Pancreas (tissue), 10 donors: ENCODE results near the gene FASTK. TPM values are rescaled to one million over a fixed set of nuclear protein-coding genes. Genes with fewer than 3 reads are reported as not detected.

Experiments
- ATAC-seq, 4 donors: fragments of 200-7000 bp; cut with Tn5 transposase; one replicate each; pipeline versions ENCODE4 v1.8.0 to v1.9.1; 2020; ENCODE audit warnings: mild to moderate bottlenecking in 4 of 4, moderate library complexity in 4 of 4
- DNase-seq, 6 donors: peaks; one replicate each; pipeline ENCODE4 v3.0.0-alpha.2; 2020
- FAIRE-seq: peaks from 2 replicates; lab custom pipeline; 2012; peaks lifted over from hg19 to GRCh38; lab: Jason Lieb, UNC
- H3K27ac ChIP-seq, 4 donors: fragments of 200-600 bp; sonication (generic); 1 replicate in 3 of 4; 2 replicates in 1 of 4; pipeline versions ENCODE4 v1.5.0 to v1.8.0; 2020
- H3K27me3 ChIP-seq, 4 donors: fragments of 200-600 bp; one replicate each; pipeline ENCODE4 v1.8.0; 2021
- H3K36me3 ChIP-seq, 3 donors: fragments of 200-600 bp; sonication (generic) in 1 of 3; one replicate each; pipeline versions ENCODE4 v1.5.0 to v1.8.0; 2020 to 2021
- H3K4me1 ChIP-seq, 3 donors: fragments of 200-600 bp; one replicate each; pipeline ENCODE4 v1.8.0; 2021
- H3K4me3 ChIP-seq, 4 donors: fragments of 200-600 bp; sonication (generic) in 2 of 4; one replicate each; pipeline versions ENCODE4 v1.5.0 to v1.8.0; 2020 to 2021
- H3K9me3 ChIP-seq, 4 donors: fragments of 200-600 bp; one replicate each; pipeline ENCODE4 v1.8.0; 2021
- WGBS, 2 donors: extraction: QIAGEN DNeasy Blood & Tissue Kit; methylation state at CpG; one replicate each; pipeline ENCODE4 v1.1.7; 2013; 5-methylcytosine and 5-hydroxymethylcytosine counted together
- intact Hi-C, 3 donors: fragments of 100-400 bp; cut with DNase I; formaldehyde crosslinking; loops; one replicate each; pipeline versions ENCODE4 v1.11.1 to v1.14.2; 2022
- polyA plus RNA-seq, 2 donors: library from polyadenylated mRNA; stranded (reverse); fragments of 200-250 nt; gene quantifications; one replicate each; pipeline ENCODE4 v1.2.3, GENCODE V29; 2013
- total RNA-seq, 6 donors: library from RNA; stranded (reverse); fragmentation: NEBNext Ultra II Directional in 4 of 6; extraction: Animal tissue kit (Norgen Biotek cat#: 25700) in 4 of 6; gene quantifications; one replicate each; pipeline versions ENCODE4 v1.2.1 to v1.2.4, GENCODE V29; 2021 to 2023
- TF ChIP-seq, protein P1 (sequence below), 4 donors: fragments of 200-600 bp; sonication (generic) in 3 of 4; IDR thresholded peaks; one replicate each; pipeline versions ENCODE4 v1.5.0 to v1.8.0; 2021; ENCODE audit warnings: antibody characterized with exemption in 4 of 4
- donor health status: healthy with polysubstance abuse.
- donor health status: DM: no; HTN: no; CAD: no; lungs with moderate emphysema.
- donor health status: DM: no; HTN: no; CAD: no.
- donor health status: control.
- donor health status: control.
- donor health status: Bipolar disorder and iron deficiency.
- donor health status: DM: yes; HTN: yes; CAD: no.
- donor health status: DM: no; HTN: no; CAD: no.
- donor health status: DM: no; HTN: no; CAD: no.
- donor health status: DM: yes; HTN: yes; CAD: no.

FASTK gene
- total and polyA plus RNA-seq, 8 donors = 23.5 to 265 (median 40.0) TPM

DNA sequence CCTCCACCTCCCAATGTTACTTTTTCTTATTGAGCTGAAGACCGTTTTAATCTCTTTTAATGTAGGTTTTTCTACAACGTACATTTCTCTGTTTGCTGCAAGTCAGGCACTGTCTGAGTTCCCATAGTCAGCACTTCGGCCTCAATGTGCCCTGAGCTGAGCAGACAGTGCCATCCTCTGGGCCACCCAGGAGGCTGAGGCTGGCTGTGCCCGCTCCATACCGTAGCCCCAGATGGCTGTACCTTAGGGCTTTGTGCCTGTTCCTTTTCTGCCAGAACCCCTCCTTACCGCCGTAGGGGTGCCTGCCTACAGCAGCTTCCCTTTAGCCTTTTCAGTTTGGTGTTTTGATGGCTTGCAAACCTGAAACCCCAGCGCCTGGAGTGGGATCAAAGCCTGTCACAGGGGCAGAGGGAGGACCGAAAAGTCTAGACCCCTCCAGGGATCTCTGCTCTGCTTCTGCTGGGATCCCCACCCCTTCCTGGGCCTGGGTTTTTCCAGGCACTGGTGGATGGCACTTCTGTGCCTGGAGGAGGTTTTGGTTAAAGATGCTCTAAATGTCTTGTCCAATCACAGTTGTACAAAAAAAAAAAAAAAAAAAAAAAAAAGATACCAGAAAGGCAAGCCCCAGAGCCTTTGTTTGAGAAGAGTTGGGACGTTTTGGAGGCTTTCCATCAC is 14.7 kb upstream of the FASTK start:
- Histone ChIP-seq H3K4me1 (peaks cover 0 to 8% (median 0%) of the 10 kb centered on the region in 3 donors), H3K9me3 (no peaks in the 10 kb centered on the region), H3K27me3 (no peaks in the 10 kb centered on the region), H3K27ac (no peak overlapping the region), H3K4me3 (no peak overlapping the region), H3K36me3 (no peaks in the 10 kb centered on the region)
- 69 to 71% methylated on average over 10 of the region's 10 CpGs for WGBS, 2 donors
- ATAC-seq (peak in 1 of 4 donors; percentile 24), DNase-seq (no peak), FAIRE-seq (no peak)
- intact Hi-C loops = no loop called here
- TF ChIP-seq, protein P1, sequence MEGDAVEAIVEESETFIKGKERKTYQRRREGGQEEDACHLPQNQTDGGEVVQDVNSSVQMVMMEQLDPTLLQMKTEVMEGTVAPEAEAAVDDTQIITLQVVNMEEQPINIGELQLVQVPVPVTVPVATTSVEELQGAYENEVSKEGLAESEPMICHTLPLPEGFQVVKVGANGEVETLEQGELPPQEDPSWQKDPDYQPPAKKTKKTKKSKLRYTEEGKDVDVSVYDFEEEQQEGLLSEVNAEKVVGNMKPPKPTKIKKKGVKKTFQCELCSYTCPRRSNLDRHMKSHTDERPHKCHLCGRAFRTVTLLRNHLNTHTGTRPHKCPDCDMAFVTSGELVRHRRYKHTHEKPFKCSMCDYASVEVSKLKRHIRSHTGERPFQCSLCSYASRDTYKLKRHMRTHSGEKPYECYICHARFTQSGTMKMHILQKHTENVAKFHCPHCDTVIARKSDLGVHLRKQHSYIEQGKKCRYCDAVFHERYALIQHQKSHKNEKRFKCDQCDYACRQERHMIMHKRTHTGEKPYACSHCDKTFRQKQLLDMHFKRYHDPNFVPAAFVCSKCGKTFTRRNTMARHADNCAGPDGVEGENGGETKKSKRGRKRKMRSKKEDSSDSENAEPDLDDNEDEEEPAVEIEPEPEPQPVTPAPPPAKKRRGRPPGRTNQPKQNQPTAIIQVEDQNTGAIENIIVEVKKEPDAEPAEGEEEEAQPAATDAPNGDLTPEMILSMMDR (IDR thresholded peaks at IDR 0.05) = no peak

DNA sequence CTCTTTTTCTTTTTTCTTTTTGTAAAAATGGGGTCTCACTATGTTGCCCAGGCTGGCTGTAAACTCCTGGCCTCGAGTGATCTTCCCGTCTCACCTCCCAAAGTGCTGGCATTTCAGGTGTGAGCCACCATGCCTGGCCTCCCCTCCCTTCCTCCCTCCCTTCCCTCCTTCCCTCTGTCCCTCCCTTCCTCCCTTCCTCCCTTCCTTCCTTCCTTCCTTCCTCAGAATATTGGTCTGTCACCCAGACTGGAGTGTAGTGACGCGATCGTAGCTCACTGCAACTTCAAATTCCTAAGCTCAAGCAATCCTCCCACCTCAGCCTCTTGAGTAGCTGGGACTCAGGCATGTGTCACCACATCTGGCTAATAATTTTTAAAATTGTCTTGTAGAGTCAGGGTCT is 14.1 kb upstream of the FASTK start:
- H3K27me3 ChIP-seq = no peaks in the 10 kb centered on the region
- FAIRE-seq (no peak), DNase-seq (no peak), ATAC-seq (no peak)
- no peak overlapping the region for H3K27ac ChIP-seq
- no peaks in the 10 kb centered on the region for H3K36me3 ChIP-seq
- intact Hi-C loops = no loop called here
- peaks cover 0 to 14% (median 0%) of the 10 kb centered on the region in 3 donors for H3K4me1 ChIP-seq
- TF ChIP-seq, protein P1 (IDR thresholded peaks at IDR 0.05) = no peak
- no peak overlapping the region for H3K4me3 ChIP-seq
- H3K9me3 ChIP-seq = no peaks in the 10 kb centered on the region
- 85 to 86% methylated on average over 5 of the region's 5 CpGs for WGBS, 2 donors

DNA sequence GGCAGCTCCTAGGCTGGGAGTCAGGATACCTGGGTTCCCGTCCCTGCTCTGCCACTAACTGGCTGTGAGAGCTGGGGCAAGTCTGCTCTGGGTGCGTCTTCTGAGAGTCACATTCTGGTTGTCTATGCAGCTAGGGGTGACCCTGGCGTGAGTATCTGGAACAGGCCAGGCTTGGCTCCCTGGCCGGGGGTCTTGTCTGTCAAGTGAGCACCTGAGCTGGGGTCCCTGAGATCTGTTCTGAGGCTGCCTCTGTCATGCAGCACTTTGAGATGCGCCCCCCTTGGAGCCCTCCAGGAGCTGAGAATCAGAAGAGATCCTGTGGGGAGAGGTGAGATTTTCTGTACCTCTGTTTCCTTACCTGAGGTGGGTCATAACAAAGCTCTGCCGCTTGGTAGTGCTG is 13.1 kb upstream of the FASTK start:
- Histone ChIP-seq H3K4me1 (peaks cover 0 to 18% (median 0%) of the 10 kb centered on the region in 3 donors), H3K27ac (no peak overlapping the region), H3K9me3 (no peaks in the 10 kb centered on the region), H3K4me3 (no peak overlapping the region), H3K27me3 (no peaks in the 10 kb centered on the region), H3K36me3 (no peaks in the 10 kb centered on the region)
- no peak for ATAC-seq
- DNase-seq = peak in 1 of 6 donors; percentile 22
- 88 to 89% methylated on average over 6 of the region's 6 CpGs for WGBS, 2 donors
- intact Hi-C loops = no loop called here
- no peak for FAIRE-seq
- TF ChIP-seq, protein P1 (IDR thresholded peaks at IDR 0.05) = no peak

DNA sequence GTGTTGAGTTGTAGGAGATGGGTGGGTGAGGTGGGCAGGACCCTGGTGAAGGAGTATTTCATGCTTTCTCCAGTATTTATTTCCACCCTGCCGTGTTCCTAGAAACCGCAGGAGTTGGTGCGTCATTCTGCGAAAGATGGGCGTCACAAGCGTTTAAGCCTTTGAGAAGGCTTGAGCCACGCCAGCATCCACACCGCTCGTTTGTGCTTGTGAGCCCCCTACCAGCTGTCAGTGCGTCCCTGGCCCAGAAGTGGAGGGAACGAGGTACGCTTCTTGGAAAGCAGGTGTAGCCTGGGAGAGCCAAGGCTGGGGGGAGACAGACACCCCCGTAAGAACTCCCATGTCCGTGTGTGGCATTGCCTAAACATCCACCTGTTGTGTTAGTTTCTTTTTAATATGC is 11.4 kb upstream of the FASTK start:
- Histone ChIP-seq H3K27me3 (no peaks in the 10 kb centered on the region), H3K4me1 (peaks cover 0 to 25% (median 0%) of the 10 kb centered on the region in 3 donors), H3K36me3 (no peaks in the 10 kb centered on the region), H3K27ac (no peak overlapping the region), H3K9me3 (no peaks in the 10 kb centered on the region), H3K4me3 (no peak overlapping the region)
- FAIRE-seq (no peak), ATAC-seq (no peak), DNase-seq (peak in 2 of 6 donors; percentile 25 to 31)
- TF ChIP-seq, protein P1 (IDR thresholded peaks at IDR 0.05) = no peak
- intact Hi-C loops = no loop called here
- WGBS, 2 donors = 84 to 85% methylated on average over 14 of the region's 14 CpGs

DNA sequence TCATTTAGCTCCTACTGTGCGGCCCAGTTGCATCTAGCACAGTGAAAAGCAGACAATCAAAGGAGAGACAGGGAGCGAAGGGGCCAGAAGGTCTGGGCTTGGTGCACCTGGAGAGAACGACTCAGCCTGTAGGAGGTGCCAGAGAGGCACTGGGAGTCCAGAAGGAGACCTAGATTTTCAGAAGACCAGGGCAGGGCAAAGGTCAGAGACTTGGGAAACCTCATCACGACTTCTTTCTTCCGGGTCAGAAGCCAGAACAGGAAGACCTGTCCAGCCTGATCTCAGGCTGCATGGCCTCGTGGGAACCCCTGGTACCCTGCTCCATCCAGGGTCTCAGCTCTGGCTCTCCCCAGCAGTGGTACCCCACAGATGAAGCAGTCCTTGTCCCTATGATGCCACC is 10.8 kb upstream of the FASTK start:
- Histone ChIP-seq H3K4me1 (peaks cover 0 to 25% (median 0%) of the 10 kb centered on the region in 3 donors), H3K27ac (no peak overlapping the region), H3K9me3 (no peaks in the 10 kb centered on the region), H3K4me3 (no peak overlapping the region), H3K27me3 (no peaks in the 10 kb centered on the region), H3K36me3 (no peaks in the 10 kb centered on the region)
- ATAC-seq (no peak), FAIRE-seq (no peak), DNase-seq (peak in 2 of 6 donors; percentile 50 to 58)
- TF ChIP-seq, protein P1 (IDR thresholded peaks at IDR 0.05) = peak; percentile 11 to 41 (median 32)
- 40 to 43% methylated on average over 6 of the region's 6 CpGs for WGBS, 2 donors
- intact Hi-C loops = no loop called here
